Measurements from ENCODE around the gene CASP2.

Gene CASP2

DNA sequence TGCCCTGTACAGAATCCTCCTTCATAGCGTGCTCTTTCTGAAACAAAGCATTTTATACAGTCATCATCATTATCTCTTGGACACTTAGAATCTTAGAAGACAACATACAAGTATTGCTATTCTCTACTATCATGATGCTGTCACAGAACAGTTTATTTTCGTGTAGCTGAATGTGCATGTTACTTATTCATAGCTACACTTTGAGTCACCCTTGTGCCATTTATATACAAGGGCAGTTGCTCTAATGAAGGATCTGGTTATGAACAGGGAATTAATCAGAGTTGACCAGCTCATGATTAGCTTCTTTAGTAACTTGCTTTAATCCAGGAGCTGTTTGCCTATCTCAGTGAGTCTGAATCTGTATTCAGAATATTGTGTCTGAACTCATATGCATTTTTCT is 11.2 kb downstream of the CASP2 start:
- DNase-seq = no peak

DNA sequence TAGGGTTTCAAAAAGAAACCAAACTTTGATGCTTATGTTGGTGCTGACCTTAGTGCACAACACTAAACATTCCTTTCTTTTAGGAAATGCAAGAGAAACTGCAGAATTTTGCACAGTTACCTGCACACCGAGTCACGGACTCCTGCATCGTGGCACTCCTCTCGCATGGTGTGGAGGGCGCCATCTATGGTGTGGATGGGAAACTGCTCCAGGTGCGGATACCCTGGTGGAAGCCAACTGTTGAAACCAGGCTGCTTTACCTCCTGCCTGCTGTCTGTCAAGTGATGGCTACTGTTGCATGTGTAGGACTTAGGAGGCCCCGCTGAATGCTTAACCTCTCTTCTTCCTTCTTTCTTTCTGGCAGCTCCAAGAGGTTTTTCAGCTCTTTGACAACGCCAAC is 11.7 kb downstream of the CASP2 start:
- DNase-seq = peak; percentile 17 to 74 (median 42)

DNA sequence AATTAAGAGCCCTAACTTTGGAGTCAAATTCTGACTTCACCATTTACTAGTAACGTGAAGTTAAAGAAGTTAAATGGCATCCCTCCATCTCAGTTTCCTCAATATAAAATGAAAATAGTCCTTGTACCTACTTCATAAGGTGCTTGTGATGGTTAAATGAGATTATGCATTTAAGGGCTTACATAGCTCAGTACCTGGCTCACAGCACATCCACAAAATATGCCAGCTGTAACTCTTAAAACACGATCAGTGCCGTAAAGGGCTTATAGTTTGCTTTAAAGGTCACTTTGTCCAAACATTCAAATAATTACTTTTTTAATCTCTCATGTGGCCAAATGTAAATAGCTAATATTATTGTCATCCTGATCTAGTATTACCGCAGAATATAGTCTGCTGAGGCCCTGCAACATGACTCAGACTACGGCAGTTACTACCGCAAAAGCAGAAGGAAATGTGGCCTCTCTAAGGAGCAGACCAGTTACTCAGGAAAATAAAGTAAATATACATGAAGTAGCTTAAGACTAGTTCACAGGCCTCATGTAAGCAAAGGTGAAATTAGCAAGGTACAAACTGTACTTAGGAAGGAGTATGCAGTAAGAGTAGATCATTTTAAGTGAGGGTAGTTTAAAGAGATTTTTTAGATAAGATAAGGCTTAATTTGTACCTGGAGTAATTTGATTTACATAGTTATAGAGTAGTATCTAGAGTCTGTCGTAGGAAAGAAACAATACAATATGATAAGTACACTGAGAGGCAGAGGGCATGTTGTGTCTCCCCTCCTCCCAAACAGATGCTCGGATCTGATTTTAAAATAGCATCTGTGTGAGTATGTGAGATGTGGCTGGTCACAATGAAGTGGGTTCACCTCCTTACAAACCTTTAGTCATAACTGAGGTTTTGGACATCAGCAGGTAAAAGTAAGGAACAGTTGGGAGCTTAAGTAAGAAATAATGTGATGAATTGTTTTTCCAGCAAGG is 13.1 kb downstream of the CASP2 start:
- DNase-seq = no peak

DNA sequence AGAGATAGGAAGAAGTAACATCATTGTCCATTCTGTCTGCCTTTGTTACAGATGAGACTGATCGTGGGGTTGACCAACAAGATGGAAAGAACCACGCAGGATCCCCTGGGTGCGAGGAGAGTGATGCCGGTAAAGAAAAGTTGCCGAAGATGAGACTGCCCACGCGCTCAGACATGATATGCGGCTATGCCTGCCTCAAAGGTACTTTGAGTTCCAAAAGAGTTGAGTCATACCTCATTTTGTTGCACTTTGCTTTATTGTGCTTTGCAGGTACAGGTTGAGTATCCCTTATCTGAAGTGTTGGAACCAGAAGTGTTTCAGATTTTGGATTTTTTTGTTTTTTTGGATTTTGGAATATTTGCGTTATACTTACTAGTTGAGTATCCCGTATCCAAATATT is 15.6 kb downstream of the CASP2 start:
- no peak for DNase-seq

DNA sequence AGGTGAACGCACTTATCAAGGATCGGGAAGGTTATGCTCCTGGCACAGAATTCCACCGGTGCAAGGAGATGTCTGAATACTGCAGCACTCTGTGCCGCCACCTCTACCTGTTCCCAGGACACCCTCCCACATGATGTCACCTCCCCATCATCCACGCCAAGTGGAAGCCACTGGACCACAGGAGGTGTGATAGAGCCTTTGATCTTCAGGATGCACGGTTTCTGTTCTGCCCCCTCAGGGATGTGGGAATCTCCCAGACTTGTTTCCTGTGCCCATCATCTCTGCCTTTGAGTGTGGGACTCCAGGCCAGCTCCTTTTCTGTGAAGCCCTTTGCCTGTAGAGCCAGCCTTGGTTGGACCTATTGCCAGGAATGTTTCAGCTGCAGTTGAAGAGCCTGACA is 16.8 kb downstream of the CASP2 start:
- no peak for DNase-seq

DNA sequence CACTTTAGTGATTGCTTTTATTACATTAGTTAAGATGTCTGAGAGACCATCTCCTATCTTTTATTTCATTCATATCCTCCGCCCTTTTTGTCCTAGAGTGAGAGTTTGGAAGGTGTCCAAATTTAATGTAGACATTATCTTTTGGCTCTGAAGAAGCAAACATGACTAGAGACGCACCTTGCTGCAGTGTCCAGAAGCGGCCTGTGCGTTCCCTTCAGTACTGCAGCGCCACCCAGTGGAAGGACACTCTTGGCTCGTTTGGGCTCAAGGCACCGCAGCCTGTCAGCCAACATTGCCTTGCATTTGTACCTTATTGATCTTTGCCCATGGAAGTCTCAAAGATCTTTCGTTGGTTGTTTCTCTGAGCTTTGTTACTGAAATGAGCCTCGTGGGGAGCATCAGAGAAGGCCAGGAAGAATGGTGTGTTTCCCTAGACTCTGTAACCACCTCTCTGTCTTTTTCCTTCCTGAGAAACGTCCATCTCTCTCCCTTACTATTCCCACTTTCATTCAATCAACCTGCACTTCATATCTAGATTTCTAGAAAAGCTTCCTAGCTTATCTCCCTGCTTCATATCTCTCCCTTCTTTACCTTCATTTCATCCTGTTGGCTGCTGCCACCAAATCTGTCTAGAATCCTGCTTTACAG is 17.4 kb downstream of the CASP2 start:
- peak; percentile 23 to 82 (median 60) for DNase-seq

DNA sequence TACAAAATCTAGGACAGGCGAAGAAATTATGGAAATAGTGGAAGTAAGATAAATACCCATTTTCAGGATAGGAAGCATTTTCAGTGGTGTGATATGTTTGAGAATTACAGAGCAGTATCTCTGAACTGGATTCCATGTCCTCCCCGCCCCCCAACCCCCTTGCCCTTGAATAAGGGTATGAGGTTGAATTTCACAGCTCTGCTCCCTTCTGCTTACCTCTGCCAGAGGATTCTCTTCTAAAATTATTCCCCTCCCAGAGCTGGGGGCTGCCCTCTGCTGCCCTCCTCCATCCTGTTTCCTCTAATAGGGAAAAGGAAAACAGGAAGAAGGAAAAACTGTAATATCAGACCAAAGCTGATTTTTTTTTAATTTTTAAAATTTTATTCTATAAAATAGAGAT is 20.5 kb downstream of the CASP2 start:
- DNase-seq = no peak

DNA sequence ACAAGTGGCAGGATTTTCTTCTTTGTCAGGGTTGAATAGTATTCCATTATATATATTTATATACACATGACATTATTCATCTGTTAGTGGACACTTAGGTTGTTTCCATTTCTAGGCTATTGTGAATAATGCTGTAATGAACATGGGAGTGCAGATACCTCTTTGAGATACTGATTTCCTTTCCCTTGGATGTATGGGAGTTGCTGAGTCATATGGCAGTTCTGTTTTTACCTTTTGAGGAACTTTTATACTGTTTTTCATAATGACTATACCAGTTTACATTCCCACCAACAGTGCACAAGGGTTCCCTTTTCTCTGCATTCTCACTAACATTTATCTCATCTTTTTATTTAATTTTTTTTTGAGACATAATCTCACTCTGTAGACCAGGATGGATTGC is 26.0 kb downstream of the CASP2 start:
- no peak for DNase-seq

DNA sequence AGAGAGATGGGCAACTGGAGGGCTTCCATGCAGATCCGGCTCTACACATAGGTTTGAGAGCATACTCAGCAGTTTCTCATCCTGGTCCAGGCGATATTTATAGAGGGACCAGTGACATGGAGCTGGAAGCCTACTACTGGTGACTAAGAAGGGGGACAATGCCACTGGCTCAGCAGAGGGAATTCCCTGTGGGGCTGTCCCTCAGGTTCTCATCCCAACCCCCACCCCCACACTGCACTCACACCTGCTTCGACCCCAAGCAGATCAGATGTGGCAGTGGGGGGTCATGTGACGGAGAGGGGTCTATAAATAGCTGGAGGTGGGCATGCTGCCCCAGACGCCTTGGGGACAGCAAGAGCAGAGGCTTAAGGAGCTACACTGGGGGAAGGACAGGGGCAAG is 27.6 kb downstream of the CASP2 start, which contains the start of gene CLCN1:
TSS of gene CLCN1 (plus strand) at position 336 of the 400 bp plus-strand sequence. CDS start 102 bp downstream, outside the sequence.
- no peak for DNase-seq

DNA sequence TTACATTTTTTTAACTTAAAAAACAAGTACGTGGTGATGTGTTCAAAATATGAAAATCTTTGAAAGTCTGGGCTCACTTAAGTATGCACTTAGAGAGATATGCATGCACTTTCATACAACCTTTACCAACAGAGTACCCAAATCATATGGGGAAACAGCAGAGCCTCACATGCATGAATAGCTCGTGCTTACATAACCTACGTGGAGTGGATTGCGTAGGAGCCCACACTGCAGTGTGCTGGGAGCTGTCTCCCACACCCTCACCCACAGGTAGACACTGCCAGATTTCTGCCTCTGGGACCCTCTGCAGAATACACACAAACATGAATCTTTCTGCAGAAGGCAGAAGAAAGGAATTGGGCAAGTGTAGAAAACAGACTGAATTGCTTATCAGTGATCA is 28.3 kb downstream of the CASP2 start:
- no peak for DNase-seq

DNA sequence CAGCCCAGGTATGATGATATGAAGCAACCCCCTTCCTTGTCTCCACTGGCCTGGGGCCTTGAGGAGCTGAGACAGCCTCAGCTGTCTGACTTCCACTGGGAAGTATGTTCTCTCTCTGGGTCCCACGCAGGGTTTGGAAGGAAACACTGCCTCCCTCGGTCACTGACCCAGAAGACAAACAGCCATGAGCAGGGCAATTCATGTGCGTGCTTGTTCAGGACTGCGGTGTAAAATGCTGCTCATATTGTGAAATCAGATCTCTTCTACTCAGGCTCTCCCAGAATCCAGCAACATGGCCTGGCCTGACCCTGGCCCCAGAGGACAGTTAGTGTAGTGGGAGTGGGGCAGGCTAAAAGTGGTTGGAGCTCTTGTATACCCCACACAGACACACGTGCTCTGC is 30.5 kb downstream of the CASP2 start:
- DNase-seq = no peak

DNA sequence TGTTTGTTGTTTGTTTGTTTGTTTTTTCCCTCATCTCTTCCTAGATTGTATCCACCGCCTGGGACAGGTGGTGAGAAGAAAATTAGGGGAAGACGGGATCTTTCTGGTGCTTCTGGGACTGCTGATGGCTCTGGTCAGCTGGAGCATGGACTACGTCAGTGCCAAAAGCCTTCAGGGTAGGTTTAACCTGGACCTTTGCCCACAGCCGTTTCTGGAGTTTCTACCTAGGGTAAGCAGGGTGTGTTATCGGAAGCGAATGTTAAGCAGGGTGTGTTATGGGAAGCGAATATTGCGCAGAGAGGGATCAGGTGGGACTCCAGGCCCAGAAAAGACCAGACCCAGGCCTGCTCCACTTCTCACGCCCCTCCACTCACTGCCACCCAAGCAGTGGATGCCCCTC is 32.5 kb downstream of the CASP2 start:
- no peak for DNase-seq

DNA sequence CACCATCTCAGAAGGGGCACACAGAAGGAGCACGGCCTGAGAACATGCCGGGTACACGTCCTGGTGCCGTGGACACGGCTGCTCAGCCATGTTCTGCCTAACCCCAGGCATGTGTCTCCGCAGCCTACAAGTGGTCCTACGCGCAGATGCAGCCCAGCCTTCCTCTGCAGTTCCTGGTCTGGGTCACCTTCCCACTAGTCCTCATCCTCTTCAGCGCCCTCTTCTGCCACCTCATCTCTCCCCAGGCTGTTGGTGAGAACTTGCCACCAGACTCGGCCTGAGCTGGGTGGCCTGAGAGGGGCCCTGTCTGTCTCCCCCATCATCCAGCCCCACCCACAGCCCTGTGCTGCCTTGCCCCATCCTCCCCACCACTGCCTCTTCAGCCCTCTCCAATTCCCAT is 33.1 kb downstream of the CASP2 start:
- DNase-seq = no peak

DNA sequence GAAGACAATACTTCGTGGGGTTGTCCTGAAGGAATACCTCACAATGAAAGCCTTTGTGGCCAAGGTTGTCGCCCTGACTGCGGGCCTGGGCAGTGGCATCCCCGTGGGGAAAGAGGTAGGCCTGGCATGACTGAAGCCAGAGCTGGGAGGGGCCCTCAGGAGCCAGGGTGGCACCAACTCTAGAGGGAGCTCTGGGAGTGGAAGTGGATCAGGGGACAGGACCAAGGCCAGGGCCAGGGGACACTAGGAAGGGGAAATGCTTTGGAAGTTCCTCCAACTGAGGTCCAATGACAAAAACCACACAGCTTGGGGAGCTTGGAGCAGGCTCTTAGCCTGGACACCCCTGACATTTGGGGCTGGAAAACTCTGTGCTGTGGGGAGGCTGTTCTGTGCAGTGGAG is 33.6 kb downstream of the CASP2 start:
- DNase-seq = no peak

DNA sequence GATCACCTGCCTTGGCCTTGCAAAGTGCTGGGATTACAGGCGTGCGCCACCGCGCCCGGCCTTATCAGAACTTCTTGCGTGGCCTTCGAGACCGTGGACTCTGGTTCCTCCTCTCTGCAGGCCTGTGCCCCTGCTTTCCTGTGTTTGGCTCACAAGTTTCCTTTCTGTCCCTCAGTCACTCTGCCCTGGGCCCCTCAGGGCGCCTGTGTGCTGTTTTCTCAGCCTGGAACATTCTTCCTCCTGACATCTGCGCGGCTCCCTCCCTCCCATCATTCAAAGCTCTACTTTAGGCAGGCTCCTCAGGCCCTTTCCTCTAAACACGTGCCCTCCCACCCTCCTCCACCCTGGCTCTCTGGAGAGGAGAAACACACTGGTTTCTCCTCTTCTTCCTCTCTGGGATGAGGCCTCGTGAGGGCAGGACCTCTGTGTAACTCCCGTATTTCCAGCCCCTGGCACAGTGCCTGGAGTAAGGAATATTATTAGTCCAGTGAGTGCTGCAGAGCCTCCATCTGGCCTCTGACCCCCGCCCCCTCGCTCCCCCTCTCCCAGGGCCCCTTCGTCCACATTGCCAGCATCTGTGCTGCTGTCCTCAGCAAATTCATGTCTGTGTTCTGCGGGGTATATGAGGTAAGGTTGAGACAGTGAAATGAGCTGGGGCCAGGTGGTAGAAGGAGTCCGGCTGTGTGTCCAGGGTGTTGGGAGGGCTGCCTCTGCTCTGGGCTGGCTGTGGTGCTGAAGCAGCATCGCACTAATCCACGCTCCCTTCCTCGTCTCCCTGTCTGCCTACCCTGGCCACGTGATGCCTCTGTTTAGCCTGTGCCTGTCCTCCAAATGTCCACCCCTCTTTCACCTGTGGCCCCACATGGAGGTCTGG is 34.8 kb downstream of the CASP2 start:
- DNase-seq = no peak

DNA sequence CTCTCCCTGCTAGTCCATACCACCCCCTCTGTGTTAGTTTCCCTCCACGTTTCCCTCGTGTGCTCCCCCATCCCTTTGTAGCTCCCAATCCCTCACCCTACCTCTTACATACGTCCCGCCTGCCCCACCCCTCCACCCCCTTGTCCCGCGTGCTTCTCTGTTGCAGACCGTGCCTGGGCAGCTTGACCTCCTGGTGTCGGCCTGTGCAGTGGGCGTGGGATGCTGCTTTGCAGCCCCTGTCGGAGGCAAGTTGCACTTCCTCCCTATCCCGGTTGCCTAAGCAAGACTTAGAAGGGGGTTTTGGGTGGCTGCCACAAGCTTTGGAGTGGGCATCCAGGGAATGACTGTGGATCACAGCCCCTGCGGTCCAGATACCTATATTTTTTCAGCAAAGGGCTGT is 35.5 kb downstream of the CASP2 start:
- DNase-seq = no peak

DNA sequence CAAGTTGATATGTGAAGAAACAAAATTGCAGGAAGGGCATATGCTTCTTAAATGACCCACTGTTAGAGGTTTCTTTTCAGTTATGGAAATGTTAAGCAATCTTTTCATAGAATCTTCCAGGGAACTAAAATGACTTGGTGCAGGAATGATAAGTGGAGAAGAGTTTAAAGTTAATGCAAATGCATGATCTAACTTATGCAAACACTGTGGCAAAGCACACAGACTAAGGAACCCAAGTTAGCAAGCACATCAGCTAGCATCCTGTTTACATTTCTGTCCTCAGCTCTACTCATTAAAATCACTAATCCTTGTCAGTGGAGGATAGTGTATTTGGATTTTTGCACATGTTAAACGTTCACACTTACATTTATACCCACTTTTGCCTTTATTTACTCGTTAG is 37.1 kb downstream of the CASP2 start:
- peak in 1 of 5 experiments; percentile 66 for DNase-seq

DNA sequence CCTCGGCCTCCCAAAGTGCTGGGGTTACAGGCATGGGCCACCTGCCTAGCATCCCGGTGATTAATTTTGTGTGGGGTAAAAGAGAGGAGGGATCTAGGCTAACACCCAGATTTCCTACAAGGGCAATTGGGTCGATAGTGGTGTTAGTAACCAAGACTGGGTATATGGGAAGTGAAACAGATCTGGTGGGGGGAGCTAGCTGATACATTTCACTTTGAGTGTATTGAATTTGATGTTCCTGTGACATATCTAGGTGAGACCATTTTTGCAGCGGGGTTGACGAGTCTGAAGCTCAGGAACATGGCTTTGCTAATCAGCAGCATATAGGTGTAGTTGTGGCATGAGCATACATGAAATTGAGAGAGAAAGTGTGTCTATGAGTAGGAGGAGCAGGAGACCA is 39.8 kb downstream of the CASP2 start:
- no peak for DNase-seq

DNA sequence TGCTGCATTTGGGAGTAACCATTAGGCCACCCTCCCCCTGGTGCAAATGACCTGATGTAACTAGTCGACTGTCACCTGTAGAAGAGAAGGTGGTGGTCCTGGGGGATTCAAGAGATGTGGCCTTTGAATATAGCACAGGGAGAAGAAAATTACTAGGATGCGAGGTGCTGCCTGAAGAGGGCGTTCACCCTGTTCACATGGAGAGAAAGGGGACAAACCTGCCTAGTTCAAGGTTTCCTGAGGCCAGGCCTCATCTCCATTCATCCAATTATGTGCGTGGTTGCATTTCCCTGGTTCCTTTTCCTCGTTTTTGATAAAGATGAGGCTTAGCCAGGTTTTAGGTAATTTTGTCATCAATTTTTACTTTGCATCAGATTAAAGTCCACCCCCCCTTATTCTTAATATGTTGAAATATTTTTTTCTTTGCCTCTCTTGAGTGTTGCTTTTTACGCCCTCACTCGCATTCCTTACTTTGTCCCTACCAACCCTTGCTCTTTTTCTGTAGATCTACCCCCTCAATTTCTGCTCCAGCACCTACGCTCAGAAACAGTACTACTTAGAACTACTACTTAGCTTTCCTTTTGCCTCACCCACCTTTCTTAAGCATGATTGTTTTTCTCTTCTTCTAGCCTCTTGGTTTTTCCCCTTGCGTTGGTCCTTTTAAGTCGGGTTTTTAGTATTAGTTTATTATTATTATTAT is 41.5 kb downstream of the CASP2 start:
- no peak for DNase-seq

DNA sequence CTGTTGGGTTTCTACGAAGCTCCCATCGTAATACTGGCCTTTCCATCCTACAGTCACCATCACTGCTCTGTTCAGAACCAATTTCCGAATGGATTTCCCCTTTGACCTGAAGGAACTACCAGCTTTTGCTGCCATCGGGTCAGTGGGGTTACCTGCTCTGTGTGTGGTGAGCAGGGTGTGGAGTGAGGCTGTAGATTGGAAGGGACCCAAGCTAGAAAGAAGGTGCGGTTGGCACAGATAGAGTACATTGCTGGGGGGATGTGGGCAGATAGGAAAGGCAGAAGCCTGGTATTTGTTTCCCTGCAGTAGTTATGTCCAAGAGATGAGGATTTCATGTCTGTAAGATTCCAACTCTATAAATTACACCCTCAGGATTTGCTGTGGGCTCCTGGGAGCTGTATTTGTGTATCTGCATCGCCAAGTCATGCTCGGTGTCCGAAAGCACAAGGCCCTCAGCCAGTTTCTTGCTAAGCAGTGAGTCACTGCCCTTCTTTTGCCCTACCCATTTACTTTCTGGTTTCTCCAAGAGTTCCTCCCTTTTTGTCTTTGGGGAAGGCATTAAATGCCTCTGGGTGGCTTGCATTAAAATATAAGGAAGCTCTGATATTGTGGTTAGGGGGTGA is 43.1 kb downstream of the CASP2 start:
- DNase-seq = no peak

DNA sequence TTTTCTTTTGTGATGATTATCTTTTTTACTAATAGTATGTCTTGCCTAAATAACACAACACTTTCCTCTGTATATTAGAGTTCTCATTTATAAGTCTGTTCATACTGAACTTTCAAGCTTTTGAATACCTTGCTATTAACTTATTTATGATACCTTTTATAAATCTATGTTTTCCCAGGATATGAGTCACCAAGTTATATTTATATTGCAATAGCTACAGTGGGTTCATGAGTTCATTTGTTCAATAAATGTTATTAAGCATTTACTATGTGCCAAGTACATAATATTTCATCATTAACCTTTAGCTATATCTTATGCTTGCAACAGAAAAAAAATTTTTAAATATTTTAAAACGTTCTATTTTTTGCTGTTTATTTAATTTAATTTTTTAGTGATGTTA is 46.1 kb downstream of the CASP2 start:
- no peak for DNase-seq

DNA sequence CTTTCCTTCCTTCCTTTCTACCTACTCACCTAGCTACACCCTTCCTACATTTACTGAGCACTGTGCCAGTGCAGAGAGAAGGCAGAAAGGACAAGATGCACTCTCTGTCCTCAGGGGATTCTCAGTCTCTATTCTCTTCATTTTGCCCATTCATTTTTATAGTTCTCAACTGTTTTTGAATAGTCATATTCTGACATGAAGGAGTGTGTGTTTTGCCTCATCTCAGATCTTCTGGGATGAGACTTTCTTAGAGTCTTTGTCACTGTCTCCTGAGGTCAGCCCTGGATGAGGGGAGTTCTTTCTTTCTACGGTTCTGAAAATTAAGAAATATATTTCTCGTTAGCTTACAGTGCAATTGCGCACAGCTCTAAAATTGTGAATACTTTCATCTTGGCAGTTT is 49.1 kb downstream of the CASP2 start:
- DNase-seq = no peak
